AML-193 (cell line): Measurements from ENCODE around the gene FAXC.
"Not testable (repeated sequence)": the region's sequence is repeated elsewhere in the genome, so short reads cannot be mapped to it uniquely, and the experiment has no call there.

Experiments
- DNase-seq, 2 experiments: peaks; one replicate each; lab custom pipeline; 2025; lab: John Stamatoyannopoulos, UW

FAXC gene

GRCh38 chr6:99287523-99287922 is 62.0 kb downstream of the FAXC start:
- no peak for DNase-seq

- no peak for DNase-seq
These were observed 63.6 kb downstream of the FAXC start for GRCh38 chr6:99285881-99286280.

GRCh38 chr6:99282479-99283062 is 66.9 kb downstream of the FAXC start:
- DNase-seq = peak; percentile 32 to 40

- DNase-seq = no peak
These were observed 72.7 kb downstream of the FAXC start for GRCh38 chr6:99276747-99277146.

GRCh38 chr6:99270826-99271225 is 78.6 kb downstream of the FAXC start:
- no peak for DNase-seq

GRCh38 chr6:99270030-99270429 is 79.4 kb downstream of the FAXC start:
- DNase-seq = no peak

GRCh38 chr6:99269207-99269606 is 80.3 kb downstream of the FAXC start:
- DNase-seq = no peak

DNA sequence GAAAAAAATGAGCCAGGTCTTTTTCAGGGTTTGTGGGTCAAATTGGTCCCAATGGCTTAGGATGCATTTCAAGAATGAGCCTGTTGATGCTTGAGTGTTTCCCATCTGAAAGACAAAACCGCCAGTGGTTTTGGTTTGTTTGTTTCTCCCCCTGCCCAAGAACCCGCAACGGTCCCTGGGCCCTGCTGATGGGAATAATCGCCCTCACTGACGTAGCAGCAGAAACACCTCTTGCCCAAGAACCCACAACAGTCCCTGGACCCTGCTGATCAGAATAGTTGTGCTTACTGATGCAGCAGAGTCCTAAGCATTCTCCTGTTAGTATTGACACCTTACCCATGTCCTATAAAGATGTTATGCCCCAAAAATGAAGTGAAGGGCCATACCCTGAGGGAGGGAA is 82.5 kb downstream of the FAXC start:
- not testable (repeated sequence) for DNase-seq

DNA sequence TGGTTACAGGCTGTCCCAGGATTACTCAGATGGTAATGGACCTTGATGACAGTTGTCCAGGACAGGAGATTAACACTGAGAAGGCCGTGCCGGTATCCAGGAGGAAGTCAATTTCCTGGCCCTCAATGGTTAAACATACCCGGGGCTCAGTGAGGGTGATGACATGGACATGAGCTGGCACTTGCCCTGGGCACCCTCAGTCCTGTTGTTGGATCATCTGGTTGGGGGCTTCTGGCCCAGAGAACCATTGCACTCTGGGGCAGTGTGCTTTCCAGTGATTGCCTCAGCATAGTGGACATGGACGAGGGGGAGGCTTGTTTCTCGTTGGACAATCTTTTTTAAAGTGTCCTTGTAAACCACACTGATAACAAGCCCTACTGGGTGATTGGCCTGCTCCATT is 84.0 kb downstream of the FAXC start:
- not testable (repeated sequence) for DNase-seq

- no peak for DNase-seq
These were observed 94.6 kb downstream of the FAXC start for GRCh38 chr6:99254616-99255550.

DNA sequence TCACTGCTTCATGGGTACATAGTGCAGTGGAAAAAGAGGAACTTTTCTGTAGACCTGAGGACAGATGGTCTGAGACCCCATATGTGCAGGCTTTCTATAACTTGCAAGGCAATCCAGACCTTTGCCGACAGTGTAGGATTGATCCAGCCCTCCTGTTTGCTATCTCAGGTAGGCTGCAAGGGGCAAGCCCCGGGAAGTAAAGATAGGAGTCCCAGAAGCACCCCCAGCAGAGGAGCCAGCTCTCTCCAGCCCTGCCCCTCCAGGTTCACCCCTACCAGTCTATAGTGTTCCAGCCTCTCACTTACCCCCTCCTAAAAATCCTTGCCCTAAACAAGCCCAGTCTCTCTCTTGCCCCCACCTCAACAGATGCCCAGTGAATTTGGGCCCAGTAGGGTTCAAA is 96.2 kb downstream of the FAXC start:
- DNase-seq = no peak

DNA sequence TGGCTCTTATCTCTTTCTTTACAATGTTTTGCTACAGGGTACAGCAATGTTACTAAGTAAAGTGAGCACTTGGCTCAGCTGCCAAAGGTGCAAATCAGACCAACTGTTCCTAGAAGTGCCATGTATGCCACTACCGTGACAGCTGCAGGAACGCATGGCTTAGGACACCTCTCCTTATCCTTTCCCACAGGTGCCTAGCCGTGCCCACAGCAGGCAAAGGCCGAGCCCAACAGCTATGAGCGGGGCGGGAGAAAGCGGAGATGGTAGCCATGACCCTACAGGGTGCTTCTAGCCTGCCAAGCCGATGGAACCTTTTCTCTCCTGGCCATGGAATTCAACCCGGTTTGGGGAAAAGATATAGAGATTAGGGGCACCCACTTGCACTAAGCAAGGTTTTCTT is 97.1 kb downstream of the FAXC start:
- no peak for DNase-seq

GRCh38 chr6:99250476-99250875 is 99.0 kb downstream of the FAXC start:
- DNase-seq = no peak

- DNase-seq = no peak
These were observed 102.9 kb downstream of the FAXC start for GRCh38 chr6:99246602-99247001.

GRCh38 chr6:99241905-99242534 is 107.5 kb downstream of the FAXC start:
- peak; percentile 45 to 49 for DNase-seq

DNA sequence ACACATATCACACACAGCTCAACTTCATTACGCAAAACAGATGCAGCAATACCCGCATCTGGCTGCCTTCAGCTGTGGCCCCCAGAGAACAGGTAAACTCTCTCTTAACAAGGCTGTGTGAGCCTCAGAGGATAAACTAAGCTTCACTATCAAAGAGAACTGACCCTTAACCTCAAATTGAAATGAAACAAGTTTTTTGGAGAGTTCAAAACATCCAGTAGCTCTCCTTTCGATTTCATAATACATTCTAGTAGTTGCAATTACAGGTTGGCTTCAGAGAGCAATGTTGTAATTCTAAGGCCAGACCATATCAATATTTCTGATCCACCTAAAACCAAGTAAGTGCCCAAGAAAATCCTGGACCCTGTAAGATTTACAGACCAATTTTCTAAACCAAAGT is 113.5 kb downstream of the FAXC start:
- DNase-seq = no peak

DNA sequence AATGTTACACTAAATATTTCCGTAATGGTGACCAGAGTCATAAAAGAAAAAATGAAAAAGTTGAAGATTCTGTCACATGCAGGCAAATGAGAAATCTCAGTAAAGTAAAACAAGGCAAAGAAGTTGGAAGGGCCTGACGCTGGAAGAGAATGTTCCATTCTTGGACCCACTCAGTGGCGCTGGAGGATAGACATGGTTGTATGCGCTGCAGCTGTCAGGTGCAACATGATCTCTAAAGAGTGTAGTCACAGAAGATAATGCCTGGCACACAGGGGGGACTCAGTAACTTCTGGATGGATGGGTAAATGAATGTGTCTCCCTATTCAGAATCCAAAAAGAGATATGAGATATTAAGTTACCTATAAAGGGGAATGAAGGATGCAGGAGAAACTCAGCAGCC is 116.3 kb downstream of the FAXC start:
- no peak for DNase-seq

GRCh38 chr6:99232056-99232455 is 117.4 kb downstream of the FAXC start:
- DNase-seq = no peak

DNA sequence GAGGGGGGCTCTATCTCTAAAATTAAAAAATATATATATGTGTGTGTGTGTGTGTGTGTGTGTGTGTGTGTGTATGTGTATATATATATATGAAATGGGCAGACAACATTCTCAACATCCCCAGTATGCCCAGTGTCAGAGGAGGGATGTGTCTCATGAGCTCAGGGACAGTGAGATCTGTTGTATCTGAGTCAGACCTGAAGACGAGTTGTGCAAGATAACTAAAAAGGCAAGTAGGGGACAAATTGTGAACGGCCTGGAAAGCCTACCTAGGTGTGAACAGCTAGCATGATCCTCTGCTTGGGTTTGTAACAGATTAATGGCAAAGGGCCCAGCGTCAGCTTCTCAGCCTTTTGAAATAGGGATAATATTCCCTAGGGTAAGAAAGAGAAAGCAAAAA is 124.3 kb downstream of the FAXC start:
- no peak for DNase-seq
